DND-41 (cell line): ENCODE measurements around the gene VKORC1.

Source experiments
- EZH2 ChIP-seq: IDR thresholded peaks from 3 replicates; pipeline ENCODE4 v1.6.1; 2012; ENCODE audit warnings: borderline replicate concordance, low read depth, mild to moderate bottlenecking, moderate library complexity, low read length, inconsistent platforms; ENCODE audit not compliant: severe bottlenecking
- TF ChIP-seq, protein P1 (sequence below): IDR thresholded peaks from 2 replicates; pipeline ENCODE4 v1.5.1; 2012; ENCODE audit warnings: borderline replicate concordance, low read length, moderate library complexity, mild to moderate bottlenecking; ENCODE audit not compliant: poor library complexity, severe bottlenecking; ENCODE audit errors: extremely low read depth

DNA sequence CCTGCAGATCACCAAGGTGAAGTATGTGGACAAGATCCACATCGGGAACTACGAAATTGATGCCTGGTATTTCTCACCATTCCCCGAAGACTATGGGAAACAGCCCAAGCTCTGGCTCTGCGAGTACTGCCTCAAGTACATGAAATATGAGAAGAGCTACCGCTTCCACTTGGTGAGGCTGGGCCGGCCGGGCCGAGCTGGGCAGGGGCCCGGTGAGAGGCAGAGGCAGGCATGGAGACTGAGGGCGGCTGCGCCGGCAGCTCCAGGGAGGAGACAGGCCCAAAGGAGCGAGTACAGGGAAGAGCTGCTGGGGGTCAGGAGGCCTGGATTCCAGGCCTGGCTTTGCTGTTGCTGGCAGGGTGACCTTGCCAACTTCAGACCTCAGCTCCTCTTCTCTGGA, 32.6 kb upstream of the VKORC1 start:
- TF ChIP-seq EZH2: no peak
- TF ChIP-seq, protein P1, sequence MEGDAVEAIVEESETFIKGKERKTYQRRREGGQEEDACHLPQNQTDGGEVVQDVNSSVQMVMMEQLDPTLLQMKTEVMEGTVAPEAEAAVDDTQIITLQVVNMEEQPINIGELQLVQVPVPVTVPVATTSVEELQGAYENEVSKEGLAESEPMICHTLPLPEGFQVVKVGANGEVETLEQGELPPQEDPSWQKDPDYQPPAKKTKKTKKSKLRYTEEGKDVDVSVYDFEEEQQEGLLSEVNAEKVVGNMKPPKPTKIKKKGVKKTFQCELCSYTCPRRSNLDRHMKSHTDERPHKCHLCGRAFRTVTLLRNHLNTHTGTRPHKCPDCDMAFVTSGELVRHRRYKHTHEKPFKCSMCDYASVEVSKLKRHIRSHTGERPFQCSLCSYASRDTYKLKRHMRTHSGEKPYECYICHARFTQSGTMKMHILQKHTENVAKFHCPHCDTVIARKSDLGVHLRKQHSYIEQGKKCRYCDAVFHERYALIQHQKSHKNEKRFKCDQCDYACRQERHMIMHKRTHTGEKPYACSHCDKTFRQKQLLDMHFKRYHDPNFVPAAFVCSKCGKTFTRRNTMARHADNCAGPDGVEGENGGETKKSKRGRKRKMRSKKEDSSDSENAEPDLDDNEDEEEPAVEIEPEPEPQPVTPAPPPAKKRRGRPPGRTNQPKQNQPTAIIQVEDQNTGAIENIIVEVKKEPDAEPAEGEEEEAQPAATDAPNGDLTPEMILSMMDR: no peak
